Stimulated activated CD8-positive, alpha-beta memory T cell treated with anti-CD3 and anti-CD28 coated beads, Interleukin-4, amount 100 ng/mL, for 4 hours (primary cell): ENCODE measurements around the gene ESRP2.

Experiments
- DNase-seq, 2 donors: peaks; one replicate each; pipeline ENCODE4 v3.0.0-alpha.2; 2020; ENCODE audit warnings: low read depth in 2 of 2, low spot score in 1 of 2

ESRP2 gene

GRCh38 chr16:68264128-68265077 lies 28.5 kb upstream of the ESRP2 start, which contains the start of gene SLC7A6:
SLC7A6 (plus strand) TSS chr16:68264526; CDS start chr16:68274727, 10,201 bp downstream.
- peak; percentile 64 to 70 for DNase-seq

- no peak for DNase-seq
Observed at GRCh38 chr16:68263559-68264127, 27.7 kb upstream of the ESRP2 start.

GRCh38 chr16:68259007-68259825 lies 23.3 kb upstream of the ESRP2 start:
- DNase-seq, result no peak

GRCh38 chr16:68257906-68258800 lies 22.2 kb upstream of the ESRP2 start:
- no peak for DNase-seq

GRCh38 chr16:68257251-68257905 lies 21.5 kb upstream of the ESRP2 start:
- no peak for DNase-seq

- DNase-seq, result no peak
Observed at GRCh38 chr16:68255712-68256111, 19.8 kb upstream of the ESRP2 start.

- DNase-seq, result no peak
Observed at GRCh38 chr16:68253721-68254120, 17.8 kb upstream of the ESRP2 start.

- DNase-seq, result no peak
Observed at GRCh38 chr16:68252383-68252782, 16.5 kb upstream of the ESRP2 start.

GRCh38 chr16:68251832-68252231 lies 15.9 kb upstream of the ESRP2 start:
- DNase-seq, result no peak

GRCh38 chr16:68250951-68251350 lies 15.0 kb upstream of the ESRP2 start:
- DNase-seq, result no peak

GRCh38 chr16:68249371-68249770 lies 13.4 kb upstream of the ESRP2 start:
- DNase-seq, result no peak

GRCh38 chr16:68247932-68248331 lies 12.0 kb upstream of the ESRP2 start:
- DNase-seq, result no peak

GRCh38 chr16:68247400-68247799 lies 11.5 kb upstream of the ESRP2 start:
- no peak for DNase-seq

GRCh38 chr16:68246666-68247065 lies 10.7 kb upstream of the ESRP2 start:
- no peak for DNase-seq

- no peak for DNase-seq
Observed at GRCh38 chr16:68246121-68246520, 10.2 kb upstream of the ESRP2 start.

- DNase-seq, result peak; percentile 94 to 95
Observed at GRCh38 chr16:68244903-68245853, 9.3 kb upstream of the ESRP2 start, which contains the start of gene PLA2G15. PLA2G15 (plus strand) TSS chr16:68245373; CDS start chr16:68245427, 54 bp downstream.

GRCh38 chr16:68244481-68244902 lies 8.6 kb upstream of the ESRP2 start:
- DNase-seq, result no peak

- no peak for DNase-seq
Observed at GRCh38 chr16:68242926-68243858, 7.3 kb upstream of the ESRP2 start.
